ENCODE results near the gene ADGRV1. TPM values are rescaled to one million over a fixed set of nuclear protein-coding genes. Genes with fewer than 3 reads are reported as not detected.

ADGRV1 gene
- total and polyA plus RNA-seq, 8 donors: 0.75 to 10.3 (median 4.0) TPM

- DNase-seq: no peak
- no peak for TF ChIP-seq EP300 (IDR thresholded peaks at IDR 0.05)
- no peak for TF ChIP-seq POLR2AphosphoS5 (IDR thresholded peaks at IDR 0.05)
- no peak for TF ChIP-seq CTCF (IDR thresholded peaks at IDR 0.05)
- no peak for TF ChIP-seq POLR2A (IDR thresholded peaks at IDR 0.05)
- Histone ChIP-seq H3K9me3 (no peaks in the 10 kb centered on the region), H3K4me1 (peaks cover 2 to 18% (median 14%) of the 10 kb centered on the region in 4 donors), H3K27me3 (no peaks in the 10 kb centered on the region), H3K4me3 (no peak overlapping the region), H3K36me3 (no peaks in the 10 kb centered on the region), H3K27ac (no peak overlapping the region)
- intact Hi-C loops (cut with DNase I; ENCODE audit: low total_unique reads): no loop called here
- 68 to 82% (median 80%) methylated on average over 2 of the region's 2 CpGs for WGBS, 5 donors
Observed at GRCh38 chr5:90882448-90882847, 323.9 kb downstream of the ADGRV1 start.

- Histone ChIP-seq H3K4me1 (peaks cover 0 to 23% (median 9%) of the 10 kb centered on the region in 4 donors), H3K27me3 (no peaks in the 10 kb centered on the region), H3K27ac (no peak overlapping the region), H3K36me3 (no peaks in the 10 kb centered on the region), H3K9me3 (no peaks in the 10 kb centered on the region), H3K4me3 (no peak overlapping the region)
- DNase-seq: no peak
- intact Hi-C loops (cut with DNase I; ENCODE audit: low total_unique reads): no loop called here
- TF ChIP-seq POLR2AphosphoS5 (IDR thresholded peaks at IDR 0.05): no peak
- TF ChIP-seq EP300 (IDR thresholded peaks at IDR 0.05): no peak
- no peak for TF ChIP-seq POLR2A (IDR thresholded peaks at IDR 0.05)
- TF ChIP-seq CTCF (IDR thresholded peaks at IDR 0.05): no peak
- 58 to 68% (median 62%) methylated on average over 1 of the region's 1 CpG for WGBS, 5 donors
Observed at GRCh38 chr5:90885180-90885868, 326.7 kb downstream of the ADGRV1 start.

GRCh38 chr5:90886381-90886780 lies 327.8 kb downstream of the ADGRV1 start:
- DNase-seq: no peak
- intact Hi-C loops (cut with DNase I; ENCODE audit: low total_unique reads): no loop called here
- Histone ChIP-seq H3K27me3 (no peaks in the 10 kb centered on the region), H3K36me3 (no peaks in the 10 kb centered on the region), H3K4me1 (peaks cover 0 to 26% (median 9%) of the 10 kb centered on the region in 4 donors), H3K27ac (no peak overlapping the region), H3K9me3 (no peaks in the 10 kb centered on the region), H3K4me3 (no peak overlapping the region)
- no peak for TF ChIP-seq EP300 (IDR thresholded peaks at IDR 0.05)
- 91 to 98% (median 97%) methylated on average over 5 of the region's 5 CpGs for WGBS, 5 donors

- Histone ChIP-seq H3K4me1 (peaks cover 0 to 28% (median 11%) of the 10 kb centered on the region in 4 donors), H3K4me3 (no peak overlapping the region), H3K27ac (peak overlapping the region in 4 of 5 donors; percentile 48 to 56 (median 52)), H3K36me3 (no peaks in the 10 kb centered on the region), H3K9me3 (no peaks in the 10 kb centered on the region), H3K27me3 (no peaks in the 10 kb centered on the region)
- WGBS, 5 donors: 33 to 63% (median 46%) methylated on average over 1 of the region's 1 CpG
- peak in 1 of 2 donors; percentile 68 for DNase-seq
- intact Hi-C loops (cut with DNase I; ENCODE audit: low total_unique reads): no loop called here
- TF ChIP-seq CTCF (IDR thresholded peaks at IDR 0.05): no peak
- no peak for TF ChIP-seq EP300 (IDR thresholded peaks at IDR 0.05)
- no peak for TF ChIP-seq POLR2A (IDR thresholded peaks at IDR 0.05)
- TF ChIP-seq POLR2AphosphoS5 (IDR thresholded peaks at IDR 0.05): peak in 2 of 3 donors; percentile 43 to 46
Observed at GRCh38 chr5:90888511-90889324, 330.1 kb downstream of the ADGRV1 start.

- Histone ChIP-seq H3K4me1 (peaks cover 0 to 33% (median 13%) of the 10 kb centered on the region in 4 donors), H3K36me3 (no peaks in the 10 kb centered on the region), H3K4me3 (no peak overlapping the region), H3K27me3 (no peaks in the 10 kb centered on the region), H3K9me3 (no peaks in the 10 kb centered on the region), H3K27ac (peak overlapping the region in 4 of 5 donors; percentile 48 to 56 (median 52))
- intact Hi-C loops (cut with DNase I; ENCODE audit: low total_unique reads): no loop called here
- TF ChIP-seq POLR2AphosphoS5 (IDR thresholded peaks at IDR 0.05) (no peak), CTCF (IDR thresholded peaks at IDR 0.05) (no peak), EP300 (IDR thresholded peaks at IDR 0.05) (no peak), POLR2A (IDR thresholded peaks at IDR 0.05) (no peak)
- DNase-seq: no peak
Observed at GRCh38 chr5:90889325-90889600, 330.7 kb downstream of the ADGRV1 start.

All from stomach (tissue), 9 donors.